GM21381 (cell line): ENCODE measurements around the gene KIF1B.

ENCODE experiments used
- ATAC-seq: cut with Tn5 transposase; IDR thresholded peaks from one replicate; pipeline ENCODE4 v1.9.1; 2021; ENCODE audit warnings: mild to moderate bottlenecking, moderate library complexity; ENCODE audit not compliant: unreplicated experiment

The KIF1B gene

DNA sequence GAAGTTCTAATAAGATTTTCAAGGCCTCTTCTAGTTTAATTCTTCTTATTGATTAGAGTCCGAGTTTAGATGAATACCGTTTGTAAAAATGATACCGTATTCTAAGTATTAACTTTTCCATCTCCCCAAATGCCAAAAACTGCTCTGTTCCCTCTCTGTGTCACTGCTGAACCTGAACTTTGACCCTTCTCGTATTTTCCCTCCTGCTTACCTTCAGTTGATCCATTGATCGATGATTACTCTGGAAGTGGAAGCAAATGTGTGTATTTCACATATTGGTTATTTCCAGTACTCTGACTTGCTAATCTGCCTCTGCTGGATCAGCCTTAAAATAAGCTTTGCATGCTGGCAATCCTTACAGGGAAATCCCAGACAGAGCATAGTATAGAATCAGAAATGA, 68.5 kb downstream of the KIF1B start:
- no peak for ATAC-seq

DNA sequence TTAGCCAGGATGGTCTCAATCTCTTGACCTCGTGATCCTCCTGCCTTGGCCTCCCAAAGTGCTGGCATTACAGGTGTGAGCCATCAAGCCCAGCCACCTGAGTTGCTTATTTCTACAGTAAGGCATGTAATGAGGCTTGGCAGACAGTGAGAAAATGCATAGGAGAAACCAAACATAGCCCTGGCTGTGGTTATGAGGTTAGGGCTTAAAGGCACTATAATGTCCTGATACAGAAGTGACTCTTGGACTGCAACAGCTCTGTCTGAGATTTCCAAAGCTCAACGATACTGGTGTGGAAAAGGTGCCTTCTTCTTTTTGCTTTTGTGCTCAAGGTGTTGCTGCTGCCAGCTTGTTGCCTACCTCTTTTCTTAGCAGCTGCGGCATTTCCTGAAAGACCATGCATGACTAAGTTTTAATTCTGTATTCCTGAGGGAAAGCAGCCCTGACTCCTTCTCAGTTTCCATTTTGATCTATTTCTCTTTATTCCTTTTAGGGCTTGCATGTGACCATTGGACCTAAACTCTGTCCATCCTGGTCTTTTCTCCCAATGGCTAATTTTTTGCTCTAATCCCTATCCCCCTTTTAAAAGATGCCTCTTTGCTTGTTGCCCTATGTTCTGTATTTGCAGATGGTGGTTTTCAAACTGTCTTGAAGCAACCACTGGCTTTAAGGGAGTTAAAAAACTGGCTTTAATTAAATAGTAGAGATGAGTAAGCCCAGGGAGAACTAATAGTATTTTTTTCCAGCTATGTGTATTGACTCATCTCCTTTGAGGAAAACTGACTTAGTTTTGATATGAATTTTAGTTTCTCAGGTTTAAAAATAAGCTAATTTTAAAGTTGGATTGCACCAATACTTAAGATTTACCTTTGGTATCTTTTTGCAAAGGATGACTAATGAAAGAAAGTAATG, 70.3 kb downstream of the KIF1B start:
- ATAC-seq: no peak

DNA sequence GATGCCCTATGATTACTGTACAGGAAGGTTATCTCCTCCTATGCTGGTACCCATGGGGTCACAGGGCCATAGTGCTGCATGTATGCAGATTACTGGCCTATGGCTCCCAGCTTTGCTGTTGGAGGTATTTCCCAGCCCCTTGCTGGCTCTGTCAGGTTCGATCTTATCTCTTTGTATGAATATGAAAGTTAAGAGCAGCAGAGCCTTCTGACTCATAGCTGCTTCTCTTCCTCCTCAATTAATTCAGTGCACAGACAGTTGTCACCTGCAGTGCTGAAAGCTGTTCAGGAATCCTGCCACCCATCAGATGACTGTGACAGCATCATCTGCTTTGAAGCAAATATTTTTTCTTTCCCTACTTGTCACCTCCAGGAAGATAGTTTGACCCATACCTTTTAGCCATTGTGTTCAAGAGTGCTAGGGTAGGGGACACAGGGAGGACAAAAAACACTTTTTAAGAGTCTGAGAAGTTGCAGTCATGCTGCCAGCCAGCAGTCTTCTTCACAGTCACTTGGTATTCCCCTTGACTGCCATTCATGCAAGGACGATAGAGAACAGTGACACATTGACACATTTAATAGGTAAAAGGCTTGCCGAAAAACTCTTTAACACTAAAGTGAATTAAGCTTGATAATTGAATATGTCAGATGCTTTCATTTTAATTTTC, 73.1 kb downstream of the KIF1B start:
- ATAC-seq: no peak

DNA sequence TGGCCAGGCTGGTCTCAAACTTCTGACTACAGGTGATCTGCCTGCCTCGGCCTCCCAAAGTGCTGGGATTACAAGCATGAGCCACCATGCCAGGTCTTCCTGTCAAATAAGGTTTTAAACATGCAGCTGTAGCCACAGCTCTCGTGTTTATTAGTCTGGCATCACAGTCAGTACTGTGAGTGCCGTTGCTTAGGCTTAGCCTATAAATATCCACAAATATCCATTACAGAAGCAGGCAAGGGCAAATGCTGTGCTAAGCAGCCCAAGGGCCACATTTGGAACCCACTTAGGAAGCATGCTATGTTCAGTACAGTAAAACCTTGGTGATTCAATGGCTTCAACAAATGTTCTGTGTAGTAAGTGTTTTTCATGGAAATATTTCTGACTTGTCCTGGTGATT, 75.9 kb downstream of the KIF1B start:
- ATAC-seq: no peak

DNA sequence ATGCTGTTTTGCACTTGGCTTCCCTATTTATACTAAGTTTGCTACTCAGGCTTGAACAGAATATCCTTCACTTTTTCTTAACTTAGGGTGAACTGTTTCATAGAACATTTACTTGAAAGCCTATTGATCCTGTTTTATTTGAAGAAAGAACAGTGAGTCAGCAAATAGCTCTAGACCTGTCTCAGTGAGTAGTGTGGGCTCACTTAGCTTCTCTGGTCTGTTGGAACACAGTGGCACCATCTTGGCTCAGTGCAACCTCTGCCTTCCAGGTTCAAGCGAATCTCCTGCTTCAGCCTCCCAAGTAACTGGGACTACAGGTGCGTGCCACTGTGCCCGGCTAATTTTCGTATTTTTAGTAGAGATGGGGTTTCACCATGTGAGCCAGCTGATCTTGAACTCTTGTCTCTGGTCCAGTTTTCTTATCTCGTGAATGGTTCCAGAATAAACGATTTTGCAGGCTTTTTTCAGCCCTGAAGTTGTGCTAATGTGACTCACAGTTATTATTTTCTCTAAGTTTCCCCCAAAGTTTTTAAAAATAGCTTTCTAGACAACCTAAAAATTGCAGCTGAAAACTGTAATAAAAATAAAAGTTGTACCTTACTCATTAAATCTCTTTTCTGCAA, 76.8 kb downstream of the KIF1B start:
- no peak for ATAC-seq

DNA sequence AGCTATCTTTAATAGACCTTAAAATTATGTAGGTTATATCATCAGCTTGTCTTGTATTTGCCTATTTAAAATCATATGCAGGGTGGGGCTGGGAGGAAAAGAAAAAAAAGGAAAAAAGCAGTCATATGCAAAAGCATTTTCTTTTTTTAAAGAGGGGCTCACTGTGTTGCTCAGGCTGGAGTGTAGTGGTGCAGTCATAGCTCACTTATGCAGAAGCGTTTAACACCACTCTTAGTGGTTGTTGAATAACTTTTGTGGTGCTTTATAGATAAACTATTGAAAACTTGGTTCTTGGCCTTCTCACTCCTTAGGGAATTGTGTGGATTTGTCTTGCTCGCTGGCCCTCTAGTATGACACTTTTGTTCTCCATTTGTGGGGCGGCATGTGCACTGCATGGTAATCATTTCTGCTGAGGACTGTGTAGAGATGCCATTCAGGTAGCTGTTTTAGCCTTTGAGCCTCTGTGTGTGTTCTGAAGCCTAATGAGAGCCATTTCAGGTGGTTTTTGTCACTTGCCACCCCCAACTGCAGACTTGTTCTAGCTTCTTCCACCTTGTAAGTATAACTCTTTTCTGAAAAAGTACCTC, 77.8 kb downstream of the KIF1B start:
- ATAC-seq: no peak

DNA sequence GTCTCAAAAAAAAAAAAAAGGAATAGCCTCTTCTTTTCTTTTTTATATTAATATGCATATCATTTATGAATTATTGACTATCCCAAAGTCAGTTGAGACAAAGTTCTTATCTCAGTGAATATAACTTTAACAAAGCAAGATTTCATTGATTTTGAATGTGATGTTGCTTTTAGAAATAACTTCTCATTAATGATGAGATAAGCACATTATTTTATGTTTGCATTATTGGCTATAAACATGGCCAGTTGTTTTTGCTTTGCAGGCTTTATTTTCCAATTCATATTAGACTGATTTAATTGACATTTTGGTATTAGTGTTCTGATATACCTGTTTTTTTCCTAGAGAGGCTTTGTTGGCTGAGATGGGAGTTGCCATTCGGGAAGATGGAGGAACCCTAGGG, 81.3 kb downstream of the KIF1B start:
- no peak for ATAC-seq

DNA sequence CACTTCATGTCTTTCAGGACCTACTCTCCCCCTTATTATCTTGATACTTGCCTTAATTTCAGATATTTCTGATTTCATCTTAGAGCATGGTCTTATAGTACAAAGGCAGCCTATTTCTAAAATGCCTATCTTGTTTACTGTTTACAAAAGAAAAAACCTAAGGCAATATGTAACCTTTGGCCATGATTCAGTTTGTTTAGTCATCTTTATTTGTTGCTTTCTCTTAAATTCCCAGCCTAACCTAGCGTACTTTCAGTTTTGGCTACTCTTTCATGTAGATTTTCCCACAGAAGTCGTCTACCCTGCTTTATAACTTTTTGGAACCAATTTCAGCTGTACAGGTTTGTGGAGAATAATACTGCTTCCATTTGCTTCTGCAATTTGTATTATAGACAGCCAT, 81.8 kb downstream of the KIF1B start:
- ATAC-seq: no peak

DNA sequence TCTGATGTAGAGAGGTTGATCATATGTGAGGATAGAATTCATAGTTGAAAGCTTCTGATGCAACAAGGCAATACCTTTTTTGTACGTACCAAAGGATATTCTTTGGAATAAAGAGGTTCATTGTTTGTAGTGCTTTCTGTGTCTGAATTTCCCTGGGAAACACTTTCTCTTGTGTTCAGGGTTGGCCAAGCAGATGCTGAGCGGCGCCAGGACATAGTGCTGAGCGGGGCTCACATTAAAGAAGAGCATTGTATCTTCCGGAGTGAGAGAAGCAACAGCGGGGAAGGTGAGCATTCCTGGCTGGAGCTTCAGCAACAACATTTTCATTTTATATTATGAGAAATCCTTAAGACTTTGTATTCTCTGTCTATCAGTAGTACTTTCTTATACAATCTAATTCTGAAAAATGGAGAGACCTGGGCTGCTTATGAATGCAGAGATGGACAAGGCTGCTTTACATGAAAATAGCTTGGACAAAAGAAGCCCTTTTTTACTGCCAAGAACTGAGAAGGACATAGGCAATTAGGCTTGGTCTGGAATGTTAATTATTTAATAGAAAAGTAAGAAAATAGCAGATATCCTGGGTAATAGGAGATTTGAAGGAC, 85.2 kb downstream of the KIF1B start:
- ATAC-seq: no peak

DNA sequence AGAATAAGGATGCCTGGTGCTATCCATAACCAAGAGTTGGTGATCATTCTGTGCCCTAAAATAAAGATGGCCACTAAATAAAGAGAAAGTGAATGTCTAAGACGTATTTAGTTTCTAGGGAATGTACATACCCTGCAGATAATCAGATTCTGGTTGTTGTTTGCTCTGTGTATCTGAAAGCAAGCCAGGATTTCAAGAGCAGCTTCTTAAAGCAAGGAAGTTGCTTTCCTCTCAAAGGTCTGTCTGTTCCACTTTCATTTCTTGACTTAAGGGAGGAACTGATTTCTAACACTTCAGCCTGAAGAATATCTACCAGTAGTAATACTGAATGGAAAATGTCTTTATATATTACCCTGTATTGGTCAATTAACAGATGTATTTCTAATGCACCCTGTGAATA, 88.8 kb downstream of the KIF1B start:
- no peak for ATAC-seq

DNA sequence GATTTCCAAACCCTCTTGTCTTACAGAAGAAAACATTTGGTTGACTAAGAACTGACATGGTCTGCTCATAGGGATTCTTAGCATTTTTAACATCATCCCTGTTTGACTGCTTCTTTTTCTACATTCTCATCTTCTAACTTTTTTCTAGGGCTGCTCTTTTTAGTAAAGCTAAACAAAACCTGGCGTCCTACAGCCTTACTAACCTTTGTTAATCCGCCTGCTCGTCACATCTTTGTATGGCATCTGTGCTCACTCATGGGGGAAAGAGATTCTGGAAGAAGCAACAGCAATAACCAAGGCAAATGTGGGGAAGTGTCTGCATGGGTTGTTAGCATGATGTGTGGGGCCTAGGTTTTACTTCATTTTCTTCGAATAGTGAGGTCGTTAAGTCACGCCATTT, 92.0 kb downstream of the KIF1B start:
- ATAC-seq: no peak

DNA sequence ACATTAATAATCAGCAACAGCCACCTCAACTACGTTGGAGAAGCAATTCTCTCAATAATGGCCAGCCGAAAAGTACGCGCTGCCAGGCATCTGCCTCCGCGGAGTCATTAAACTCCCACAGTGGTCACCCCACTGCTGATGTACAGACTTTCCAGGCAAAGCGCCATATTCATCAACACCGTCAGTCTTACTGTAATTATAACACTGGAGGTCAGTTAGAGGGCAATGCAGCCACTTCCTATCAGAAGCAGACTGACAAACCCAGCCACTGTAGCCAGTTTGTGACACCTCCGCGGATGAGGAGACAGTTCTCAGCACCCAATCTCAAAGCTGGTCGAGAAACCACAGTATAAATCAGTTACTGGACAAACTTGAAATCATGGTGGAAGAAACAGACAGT, 93.9 kb downstream of the KIF1B start:
- no peak for ATAC-seq

DNA sequence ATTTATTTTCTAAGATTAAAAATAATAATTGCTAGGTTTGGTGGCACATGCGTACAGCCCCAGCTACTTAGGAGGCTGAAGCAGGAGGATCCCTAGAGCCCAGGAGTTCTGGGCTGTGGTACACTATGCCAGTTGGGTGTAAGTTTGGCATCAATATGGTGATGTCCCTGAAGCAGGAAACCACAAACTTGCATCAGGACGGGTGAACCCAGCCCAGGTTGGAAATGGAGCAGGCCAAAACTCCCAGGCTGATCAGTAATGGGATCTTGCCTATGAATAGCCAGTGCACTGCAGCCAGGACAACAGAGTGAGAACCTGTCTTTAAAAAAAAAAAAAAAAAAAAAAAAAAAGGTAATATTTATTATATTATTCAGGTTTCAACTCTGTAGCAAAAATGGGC, 96.1 kb downstream of the KIF1B start:
- no peak for ATAC-seq

DNA sequence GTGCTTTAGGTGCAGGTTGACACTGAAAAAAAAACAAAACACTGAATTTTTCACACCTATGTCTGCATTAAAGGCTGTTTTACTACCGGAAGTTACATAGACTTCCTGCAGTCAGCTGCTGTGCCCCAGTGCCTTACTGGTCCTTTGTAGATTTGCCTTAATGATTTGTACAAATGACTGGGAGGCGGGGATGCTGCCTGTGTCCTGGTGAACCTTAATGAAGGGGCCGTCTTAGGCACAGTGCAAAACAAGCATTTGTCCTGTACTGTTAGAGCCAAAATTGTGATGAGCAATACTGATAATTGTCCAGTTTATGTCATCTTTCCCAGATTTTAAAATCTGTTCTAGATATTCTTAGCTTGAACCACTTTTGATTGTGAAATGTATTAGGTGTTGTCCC, 97.6 kb downstream of the KIF1B start:
- ATAC-seq: no peak

DNA sequence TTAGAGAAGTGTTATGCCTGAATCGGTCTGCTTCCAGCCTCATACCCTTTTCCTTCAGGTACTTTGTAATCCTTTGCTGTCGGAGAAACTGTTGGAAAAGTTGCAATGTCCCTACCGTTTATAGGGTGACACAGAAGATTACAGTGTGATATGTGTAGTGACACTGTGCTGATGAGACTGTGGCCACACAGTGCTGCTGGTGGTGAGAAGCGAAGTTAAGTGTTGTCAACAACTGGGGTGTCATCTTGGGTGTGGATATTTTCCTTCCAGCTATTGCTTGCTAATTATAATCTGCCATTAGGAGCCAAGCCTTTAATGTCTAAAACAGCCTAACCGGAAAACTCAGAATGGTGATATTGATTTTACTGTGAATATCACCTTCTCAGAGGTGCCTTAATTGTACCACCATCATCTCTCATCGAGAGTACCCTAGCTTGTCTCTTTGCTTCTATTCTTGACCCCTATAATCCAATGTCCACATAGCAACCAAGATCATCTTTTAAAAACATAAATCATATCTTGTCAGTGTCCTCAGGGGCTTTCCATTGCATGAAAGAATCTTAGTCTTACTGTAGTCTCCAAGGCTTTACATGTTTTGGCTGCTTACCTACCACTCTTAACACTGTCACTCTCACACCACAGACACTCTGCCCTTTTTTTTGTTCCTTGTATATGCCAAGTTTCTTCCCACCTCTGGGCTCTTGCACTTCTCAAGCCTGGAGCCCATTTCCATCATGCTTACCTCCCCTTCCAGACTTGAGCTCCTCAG, 99.1 kb downstream of the KIF1B start:
- ATAC-seq: no peak

DNA sequence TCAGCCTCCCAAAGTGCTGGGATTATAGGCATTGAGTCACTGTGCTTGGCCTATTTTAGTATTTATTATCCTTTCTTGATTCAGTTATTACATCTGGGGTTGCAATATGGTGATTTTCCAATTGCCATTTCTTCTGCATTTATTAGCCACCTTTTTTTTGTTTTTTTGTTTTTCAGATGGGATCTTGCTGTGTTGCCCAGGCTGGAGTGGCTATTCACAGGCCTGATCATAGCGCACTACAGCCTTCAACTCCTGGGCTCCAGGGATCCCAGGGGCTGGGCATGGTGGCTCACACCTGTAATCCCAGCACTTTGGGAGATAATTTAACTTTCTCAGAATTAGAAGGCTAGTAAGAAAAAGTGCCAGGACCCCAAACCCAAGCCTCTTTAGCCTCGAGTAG, 106.4 kb downstream of the KIF1B start:
- no peak for ATAC-seq

DNA sequence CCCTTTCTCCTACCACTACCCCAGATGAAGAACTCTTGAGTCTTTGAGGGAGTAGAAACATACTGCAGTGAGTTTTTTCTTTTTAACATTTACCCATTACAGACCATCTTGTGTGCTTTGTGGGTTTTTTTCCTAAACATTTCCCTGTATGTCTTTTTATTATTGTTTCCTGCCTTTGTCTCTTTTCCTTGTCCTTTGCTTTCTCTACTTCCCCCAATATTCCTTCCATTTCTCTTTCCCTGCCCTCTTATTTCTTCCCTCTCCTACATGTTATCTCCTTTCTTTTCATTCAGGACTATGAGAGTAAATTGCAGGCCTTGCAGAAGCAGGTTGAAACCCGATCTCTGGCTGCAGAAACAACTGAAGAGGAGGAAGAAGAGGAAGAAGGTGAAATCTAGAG, 109.4 kb downstream of the KIF1B start:
- ATAC-seq: no peak

DNA sequence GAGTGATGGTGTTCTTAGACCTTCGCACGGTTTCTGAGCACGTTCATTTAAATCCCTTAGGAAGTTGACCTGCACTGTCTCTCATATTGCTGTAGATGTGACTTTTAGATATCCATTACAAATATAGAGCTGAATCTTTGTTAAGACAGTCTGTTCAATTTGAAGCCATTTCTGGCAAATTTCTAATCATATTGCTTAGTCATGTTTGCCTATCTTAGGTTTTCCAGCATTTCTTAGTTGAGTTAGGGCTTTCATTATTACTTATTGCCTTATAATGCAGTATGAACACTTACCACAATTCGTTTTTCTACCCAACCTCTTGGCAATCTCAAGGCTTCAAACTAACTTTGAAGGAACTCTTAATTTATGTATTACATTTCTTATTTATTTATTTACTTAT, 110.0 kb downstream of the KIF1B start:
- no peak for ATAC-seq

DNA sequence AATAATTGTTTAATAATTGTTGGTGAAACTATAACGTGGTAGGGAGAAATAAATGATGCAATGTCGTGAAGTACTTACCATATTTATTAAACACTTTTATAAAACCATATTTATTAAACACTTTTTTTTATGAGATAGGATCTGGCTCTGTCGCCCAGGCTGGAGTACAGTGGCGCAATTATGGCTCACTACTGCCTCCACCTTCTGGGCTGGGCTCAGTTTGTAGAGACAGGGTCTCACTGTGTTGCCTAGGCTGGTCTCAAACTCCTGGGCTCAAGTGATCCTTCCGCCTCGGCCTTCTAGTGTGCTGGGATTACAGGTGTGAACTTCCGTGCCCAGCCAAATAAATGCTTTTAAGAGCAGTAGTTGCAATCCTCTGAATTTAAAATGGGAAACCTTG, 112.5 kb downstream of the KIF1B start:
- no peak for ATAC-seq

DNA sequence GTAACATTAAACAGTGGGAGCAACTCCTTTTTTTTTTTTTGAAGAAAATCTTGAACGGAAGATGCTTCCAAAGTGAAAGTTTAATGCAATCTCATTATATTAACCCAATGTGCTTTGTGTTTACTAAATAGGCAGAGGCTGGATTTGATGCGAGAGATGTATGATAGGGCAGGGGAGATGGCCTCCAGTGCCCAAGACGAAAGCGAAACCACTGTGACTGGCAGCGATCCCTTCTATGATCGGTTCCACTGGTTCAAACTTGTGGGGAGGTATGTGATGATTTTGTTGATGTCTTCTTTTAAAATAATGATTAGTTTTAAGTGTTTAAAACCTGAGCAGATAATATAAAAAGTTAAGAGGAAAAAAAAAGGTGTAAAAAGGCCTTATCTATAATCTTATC, 114.3 kb downstream of the KIF1B start:
- no peak for ATAC-seq

DNA sequence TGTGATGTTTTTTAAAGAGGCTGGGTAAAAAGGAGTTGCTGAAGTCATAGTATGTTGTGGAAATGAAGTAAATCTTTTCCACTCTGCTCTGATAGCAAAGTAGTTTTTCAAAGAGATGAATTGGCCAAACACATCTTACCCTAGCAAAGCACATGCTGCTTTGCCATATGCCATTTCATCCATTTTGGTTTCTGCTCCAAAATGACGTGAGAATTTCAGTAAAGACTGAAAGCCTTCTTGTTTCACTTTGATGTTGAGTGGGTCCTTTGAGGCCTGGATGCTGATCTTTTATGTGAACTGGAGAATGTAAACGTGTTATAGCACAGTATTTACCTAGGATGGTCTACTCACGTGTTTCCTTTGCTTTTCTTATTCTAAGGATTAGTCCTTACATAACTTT, 115.2 kb downstream of the KIF1B start:
- ATAC-seq: no peak
